Stimulated activated naive CD4-positive, alpha-beta T cell (primary cell): ENCODE data around the gene CACNA1S.
A peak's percentile ranks its signal among the peaks of the same experiment; 100 is the strongest.

Experiments used
- DNase-seq, 6 experiments: peaks; one replicate each; lab custom pipeline; 2025; lab: John Stamatoyannopoulos, UW

CACNA1S gene

DNA sequence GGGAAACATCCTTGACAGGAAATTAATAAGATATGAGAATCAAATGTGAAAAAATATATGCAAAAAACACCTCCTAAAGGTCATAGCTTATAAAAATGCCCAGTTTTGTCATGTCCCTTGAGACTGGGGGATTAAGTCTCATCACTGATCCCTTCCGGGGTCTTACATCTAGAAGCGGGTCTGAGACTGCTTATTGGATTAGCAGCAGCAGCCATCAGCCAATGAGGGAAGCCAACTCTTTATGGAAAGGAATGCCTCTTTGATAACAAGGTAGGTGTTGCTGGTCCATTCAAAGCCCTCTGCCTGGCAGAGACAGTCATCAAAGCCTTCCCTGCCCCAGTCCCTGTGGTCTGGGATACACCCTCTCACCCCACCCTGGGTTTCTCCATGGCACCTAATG, 3.9 kb upstream of the CACNA1S start:
- DNase-seq: no peak

GRCh38 chr1:201115390-201115937, 3.2 kb upstream of the CACNA1S start:
- DNase-seq: no peak

DNA sequence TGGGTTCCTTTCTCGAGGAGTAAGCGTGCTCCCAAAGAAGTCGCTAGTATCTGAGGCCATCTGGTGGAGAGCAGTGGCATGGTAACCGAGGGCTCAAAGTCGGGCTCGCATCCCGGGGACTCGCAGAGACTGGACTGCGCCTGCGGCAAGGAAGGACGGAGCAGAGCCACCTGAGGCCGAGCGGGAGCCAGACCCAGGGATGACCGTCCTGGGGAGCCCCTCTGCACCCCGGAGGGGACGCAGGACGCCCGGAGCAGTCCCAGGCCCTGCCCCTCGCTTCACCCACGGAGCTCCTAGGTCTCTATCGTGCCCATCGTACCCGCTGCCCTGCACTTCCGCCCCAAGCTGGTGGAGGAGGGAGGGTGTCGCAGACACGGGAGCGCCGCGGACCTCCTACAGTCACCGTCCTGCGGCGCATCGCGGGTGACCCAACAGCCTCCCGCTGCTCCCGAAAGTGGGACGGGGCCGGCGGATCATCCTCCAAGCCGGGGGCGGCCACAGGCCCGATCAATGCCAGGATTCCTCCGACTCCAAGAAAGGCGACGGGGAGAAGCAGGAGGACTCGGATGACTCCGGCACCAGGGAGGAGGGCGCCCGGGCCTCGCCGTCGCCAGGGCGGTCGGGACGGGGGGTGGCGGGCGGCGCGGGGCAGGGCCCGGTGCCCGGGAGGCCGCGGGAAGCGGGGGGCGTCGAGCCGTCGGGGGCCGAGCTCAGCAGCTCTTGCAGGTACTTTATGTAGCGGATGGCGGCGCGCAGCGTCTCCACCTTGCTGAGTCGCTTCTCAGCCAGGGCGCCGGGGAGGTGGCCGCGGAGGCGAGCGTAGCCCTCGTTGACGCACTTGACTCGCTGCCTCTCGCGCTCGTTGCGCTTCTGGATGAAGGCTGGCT, 2.3 kb upstream of the CACNA1S start:
- DNase-seq: peak; percentile 43 to 89 (median 75)

GRCh38 chr1:201113451-201114244, 1.4 kb upstream of the CACNA1S start:
- DNase-seq: no peak

GRCh38 chr1:201112926-201113325, 700 bp upstream of the CACNA1S start:
- no peak for DNase-seq

DNA sequence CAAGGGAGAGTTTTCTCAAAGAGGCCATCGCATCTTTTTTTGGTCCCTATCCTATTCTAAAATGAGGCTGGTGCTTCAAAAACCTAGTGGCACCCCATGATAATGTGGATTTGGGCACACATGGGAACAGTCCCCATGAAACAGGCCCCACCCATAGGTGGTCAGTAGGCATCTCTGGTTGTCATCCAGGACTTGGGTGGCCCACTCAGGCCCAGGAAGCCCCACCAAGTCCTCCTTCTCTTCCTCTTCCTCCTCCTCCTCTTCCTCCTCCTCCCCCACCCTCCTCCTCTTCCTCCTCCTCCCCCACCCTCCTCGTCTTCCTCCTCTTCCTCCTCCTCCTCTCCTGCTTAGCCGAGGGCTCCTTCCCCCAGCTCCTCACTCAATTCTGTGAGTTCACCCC, 554 bp downstream of the CACNA1S start:
- DNase-seq: no peak

GRCh38 chr1:201111156-201111555, 1.1 kb downstream of the CACNA1S start:
- DNase-seq: no peak

- no peak for DNase-seq
Observed at GRCh38 chr1:201110616-201111015, 1.6 kb downstream of the CACNA1S start.

DNA sequence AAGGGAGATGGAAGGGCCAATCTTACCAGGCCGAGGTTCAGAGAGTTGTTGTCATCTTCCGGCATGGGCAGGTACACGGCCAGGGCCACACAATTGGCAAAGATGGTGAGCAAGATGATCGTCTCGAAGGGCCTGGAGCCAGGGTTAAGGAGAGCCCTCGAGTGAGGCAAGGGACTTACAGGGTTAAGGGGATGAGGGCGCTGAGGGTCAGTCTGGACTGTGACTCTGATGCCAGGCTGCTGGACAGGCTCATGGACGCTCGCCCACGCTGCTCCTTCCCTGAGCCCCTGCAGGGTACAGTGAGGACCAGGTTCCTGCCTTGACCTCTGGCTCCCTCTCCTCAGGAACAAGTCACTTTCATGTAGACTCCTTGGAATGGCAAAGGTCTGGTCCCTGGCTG, 2.1 kb downstream of the CACNA1S start:
- DNase-seq: no peak

DNA sequence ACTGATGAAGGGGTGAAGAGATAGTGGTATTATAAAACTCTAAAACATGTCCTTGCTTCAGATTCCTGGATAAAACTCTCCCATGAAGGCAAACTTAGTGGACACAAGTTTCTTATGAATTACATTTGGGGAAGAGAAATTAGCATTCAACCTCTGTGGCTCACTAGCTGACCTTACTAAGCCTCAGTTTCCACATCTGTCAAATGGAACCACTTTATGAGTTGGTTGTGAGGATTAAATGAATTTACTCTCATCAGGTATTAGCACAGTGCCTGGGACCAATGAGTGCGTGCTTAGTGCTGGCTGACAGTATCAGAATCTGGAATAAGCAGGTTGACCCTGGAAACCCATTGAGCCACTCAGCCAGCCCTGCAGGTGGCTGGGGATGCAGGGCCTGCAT, 2.6 kb downstream of the CACNA1S start:
- no peak for DNase-seq

DNA sequence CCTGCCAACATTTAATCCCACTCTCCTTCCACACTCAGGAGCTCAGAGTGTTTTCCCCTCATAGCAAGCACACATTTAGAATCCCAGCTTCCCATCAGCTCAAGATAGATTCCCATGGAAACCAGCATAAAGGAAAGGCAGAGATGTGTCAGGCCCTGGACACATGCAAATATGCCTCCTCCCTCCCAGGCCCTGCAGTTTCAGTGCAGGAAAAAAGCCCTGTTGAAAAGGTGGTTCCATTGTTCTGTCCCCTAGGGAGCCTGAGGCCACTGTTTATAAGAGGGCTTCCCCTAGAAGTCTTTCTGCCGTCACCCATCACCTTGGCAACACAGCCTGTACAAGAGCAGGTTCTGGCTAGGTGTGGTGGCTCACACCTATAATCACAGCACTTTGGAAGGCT, 3.6 kb downstream of the CACNA1S start:
- DNase-seq: no peak

- DNase-seq: no peak
Observed at GRCh38 chr1:201105688-201106087, 6.5 kb downstream of the CACNA1S start.

DNA sequence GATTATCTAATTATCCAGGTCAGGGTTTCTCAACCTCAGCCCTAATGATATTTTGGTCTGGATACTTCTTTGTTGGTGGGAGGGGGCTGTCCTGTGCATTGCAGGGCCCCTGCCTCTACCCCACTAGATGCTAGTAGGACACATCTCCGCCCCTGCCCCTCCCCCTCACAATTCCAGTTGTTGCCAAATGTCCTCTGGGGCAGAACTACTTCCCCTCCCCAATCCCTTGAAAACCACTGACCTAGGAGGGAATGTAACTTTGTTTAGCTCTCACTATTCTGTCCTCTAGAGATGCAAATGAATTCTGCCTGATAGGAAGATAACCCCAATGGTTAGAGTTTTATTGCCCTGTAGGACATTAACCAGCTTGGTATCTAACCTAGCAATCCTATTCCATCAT, 8.1 kb downstream of the CACNA1S start:
- DNase-seq: no peak

- no peak for DNase-seq
Observed at GRCh38 chr1:201103666-201104065, 8.6 kb downstream of the CACNA1S start.

GRCh38 chr1:201100169-201100930, 11.9 kb downstream of the CACNA1S start:
- DNase-seq: no peak

- DNase-seq: no peak
Observed at GRCh38 chr1:201098992-201099677, 13.1 kb downstream of the CACNA1S start.

- DNase-seq: no peak
Observed at GRCh38 chr1:201096977-201097856, 15.0 kb downstream of the CACNA1S start.

GRCh38 chr1:201096041-201096461, 16.2 kb downstream of the CACNA1S start:
- no peak for DNase-seq

DNA sequence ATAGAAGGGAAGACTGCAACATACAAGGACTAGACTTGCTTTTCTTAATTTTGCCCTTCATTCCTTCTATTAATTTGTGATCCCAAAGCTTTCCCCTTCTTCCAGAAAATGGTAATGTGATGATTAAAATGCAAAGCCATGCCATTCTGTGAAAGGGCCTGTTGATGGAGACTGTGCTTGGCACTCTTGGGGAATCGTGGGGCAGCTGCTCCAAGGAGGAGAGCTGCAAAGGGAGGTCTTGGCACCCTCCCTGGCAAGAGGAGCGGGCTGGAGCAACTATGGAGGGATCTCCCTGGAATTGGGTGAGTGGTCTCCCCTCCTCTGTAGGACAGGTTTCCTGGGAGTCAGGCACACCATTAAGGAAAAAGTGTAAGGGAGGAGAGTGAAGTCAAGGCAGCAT, 16.6 kb downstream of the CACNA1S start:
- DNase-seq: no peak

DNA sequence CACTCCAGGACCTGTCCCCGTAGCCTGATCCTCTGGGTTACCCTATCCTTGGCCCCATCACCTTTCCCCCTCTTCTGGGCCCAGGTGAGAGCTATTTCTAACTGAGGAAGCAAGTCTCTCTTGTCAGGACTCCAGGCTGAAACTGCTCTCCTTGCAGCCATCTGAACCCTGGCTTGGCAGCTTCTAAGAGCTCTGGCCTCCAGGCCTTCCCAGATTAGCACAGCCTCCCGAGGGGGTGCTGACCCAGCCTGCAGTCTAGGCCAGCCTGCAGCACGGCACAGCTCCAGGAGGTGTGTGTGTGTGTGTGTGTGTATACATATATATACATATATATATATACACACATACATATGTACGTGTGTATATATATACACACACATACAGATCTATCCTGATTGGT, 17.4 kb downstream of the CACNA1S start:
- DNase-seq: no peak

DNA sequence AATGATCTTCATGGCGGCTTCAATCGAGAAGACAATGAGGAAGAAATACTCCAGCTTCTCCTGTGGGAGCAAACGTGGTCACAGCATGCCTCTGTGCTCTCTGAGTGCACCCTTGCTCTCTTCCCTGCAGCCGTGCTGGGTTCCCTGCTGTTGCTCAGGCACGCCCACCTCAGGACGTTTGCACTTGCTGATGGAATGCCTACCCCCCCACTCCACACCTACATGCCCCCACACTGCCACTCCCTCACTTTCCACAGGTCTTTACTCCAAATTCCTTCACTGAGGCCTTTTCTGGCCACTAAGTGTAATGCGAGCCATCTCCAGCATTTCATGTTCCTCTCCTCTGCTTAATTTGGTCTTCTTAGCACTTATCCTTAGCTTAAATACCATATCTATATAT, 18.3 kb downstream of the CACNA1S start:
- no peak for DNase-seq
